CD4-positive, alpha-beta T cell treated with Interleukin-2 at 100 ng/mL for 4 hours (primary cell): ENCODE measurements around the gene ZBTB22.
"Not testable (repeated sequence)": the region's sequence is repeated elsewhere in the genome, so short reads cannot be mapped to it uniquely, and the experiment has no call there.

ENCODE experiments used
- DNase-seq: peaks from one replicate; pipeline ENCODE4 v3.0.0-alpha.2; 2020; ENCODE audit warnings: low spot score

ZBTB22 gene

DNA sequence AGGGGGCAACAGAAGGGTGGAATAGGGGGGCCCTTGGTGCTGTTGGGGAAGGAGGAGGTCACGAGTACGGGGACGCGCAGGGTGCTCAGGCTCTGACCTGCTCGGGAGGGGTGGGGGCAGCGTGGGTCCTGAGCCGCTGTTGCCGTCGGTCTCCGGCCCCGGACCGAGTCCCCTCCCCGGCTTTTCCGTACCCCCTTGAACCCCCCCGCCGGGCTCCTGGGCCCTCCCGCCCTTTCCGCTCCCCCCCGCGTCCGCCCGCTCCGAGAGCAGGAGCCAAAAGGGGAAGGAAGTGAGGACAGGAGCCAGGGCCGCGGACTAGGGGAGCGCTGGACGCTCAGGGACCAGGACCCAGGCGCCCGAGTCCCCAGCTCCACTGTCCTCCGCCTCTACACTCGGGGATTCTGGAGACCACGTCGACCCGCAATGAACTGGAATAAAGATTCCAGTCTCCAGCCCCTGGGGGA is 18.7 kb downstream of the ZBTB22 start, which contains the start of gene RGL2:
TSS of gene RGL2 (minus strand) at position 170 of the 464 bp plus-strand sequence. CDS start 332 bp downstream, outside the sequence.
- peak; percentile 65 for DNase-seq

DNA sequence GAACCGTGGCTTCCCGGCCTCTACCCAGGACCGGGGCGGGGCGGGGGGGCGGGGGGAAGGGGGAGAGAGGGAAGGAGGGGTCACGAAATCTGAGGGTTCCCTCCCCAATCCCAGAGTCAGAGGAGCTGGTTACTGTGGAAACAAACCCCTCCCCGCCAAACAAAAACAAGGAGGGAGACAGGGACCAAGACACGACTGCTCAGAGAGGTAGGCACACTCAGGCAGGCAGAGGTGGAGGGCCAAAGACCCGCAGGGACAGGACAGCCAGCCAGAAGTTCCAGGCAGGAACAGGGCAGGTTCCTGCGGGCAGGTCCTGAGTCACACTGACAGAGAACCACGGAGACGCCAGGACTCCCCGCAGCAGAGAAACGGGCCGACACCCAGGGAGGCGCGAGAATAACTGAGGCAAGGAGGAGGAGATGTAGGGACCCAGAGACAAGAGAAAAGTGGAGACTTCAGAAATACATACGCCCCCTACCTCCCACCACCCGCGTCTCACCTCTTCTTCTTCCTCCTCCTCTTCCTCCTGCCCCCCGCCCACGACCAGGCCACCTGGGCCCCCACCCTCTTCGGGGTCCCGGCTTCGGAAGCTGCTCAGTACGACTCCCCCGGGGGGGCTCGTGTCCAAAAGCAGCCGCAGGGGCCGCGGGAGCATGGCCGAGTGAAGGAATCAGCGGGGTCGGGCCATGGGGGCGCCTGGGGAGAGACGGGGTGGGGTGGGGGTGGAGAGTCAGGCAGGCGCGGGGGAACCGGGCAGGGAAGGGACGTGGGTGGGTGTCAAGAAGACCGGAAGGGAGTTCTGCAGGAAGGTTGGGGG is 19.4 kb downstream of the ZBTB22 start:
- DNase-seq: peak; percentile 88

DNA sequence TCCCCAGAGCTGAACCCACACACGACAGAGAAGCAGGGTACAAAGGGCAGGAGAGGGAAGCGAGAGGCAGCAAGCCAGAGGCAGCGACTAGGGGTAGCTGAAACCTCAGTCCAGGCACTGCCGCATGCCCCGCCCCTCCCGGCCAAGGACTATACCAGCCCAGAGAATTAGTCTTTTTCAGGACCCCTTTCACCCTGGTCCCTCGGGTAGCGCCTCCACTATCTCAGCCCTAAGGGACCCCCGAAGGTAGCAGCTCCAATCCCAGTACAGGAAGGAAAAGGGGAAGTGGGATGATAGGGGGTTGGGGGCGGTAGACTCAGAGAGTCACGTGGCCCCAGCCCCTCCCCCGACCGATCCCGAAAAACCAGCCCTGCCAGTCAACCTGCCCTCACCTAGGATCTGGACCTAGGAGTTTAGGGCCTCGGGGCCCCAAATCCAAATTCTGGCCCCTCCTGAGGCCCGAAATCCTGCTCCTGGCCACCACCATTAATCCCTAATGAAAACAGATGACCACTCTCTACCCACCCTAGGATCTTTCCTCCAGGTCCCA is 20.1 kb downstream of the ZBTB22 start:
- DNase-seq: no peak

DNA sequence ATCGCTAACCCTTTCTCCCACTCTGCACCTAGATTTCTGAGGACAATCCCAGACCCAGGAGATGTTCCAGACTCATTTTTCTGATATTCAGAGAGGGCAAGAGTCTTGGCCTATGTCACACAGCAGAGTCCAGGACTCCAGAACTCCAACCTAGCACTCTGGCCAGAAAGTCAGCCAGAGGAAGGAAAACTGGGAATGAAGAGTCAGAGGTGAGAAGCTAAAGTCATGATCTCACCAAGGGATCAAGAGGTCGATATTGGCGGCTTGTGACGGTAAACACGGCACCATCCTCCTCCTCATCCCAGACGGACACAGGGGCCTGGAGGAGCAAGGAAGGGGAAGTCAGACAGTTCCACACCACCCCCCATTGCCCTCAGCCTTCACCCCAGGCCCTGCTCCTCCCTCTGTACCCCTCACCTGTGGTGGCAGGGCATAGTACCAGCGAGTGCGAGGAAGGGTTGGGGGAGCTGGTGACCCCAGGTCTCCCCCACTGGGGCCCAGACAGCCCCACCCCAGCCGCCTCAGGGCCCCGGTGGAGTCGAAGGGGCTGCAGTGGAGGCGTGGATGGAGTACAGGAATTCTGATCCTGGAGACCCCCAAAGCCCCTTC is 20.6 kb downstream of the ZBTB22 start:
- DNase-seq: no peak

DNA sequence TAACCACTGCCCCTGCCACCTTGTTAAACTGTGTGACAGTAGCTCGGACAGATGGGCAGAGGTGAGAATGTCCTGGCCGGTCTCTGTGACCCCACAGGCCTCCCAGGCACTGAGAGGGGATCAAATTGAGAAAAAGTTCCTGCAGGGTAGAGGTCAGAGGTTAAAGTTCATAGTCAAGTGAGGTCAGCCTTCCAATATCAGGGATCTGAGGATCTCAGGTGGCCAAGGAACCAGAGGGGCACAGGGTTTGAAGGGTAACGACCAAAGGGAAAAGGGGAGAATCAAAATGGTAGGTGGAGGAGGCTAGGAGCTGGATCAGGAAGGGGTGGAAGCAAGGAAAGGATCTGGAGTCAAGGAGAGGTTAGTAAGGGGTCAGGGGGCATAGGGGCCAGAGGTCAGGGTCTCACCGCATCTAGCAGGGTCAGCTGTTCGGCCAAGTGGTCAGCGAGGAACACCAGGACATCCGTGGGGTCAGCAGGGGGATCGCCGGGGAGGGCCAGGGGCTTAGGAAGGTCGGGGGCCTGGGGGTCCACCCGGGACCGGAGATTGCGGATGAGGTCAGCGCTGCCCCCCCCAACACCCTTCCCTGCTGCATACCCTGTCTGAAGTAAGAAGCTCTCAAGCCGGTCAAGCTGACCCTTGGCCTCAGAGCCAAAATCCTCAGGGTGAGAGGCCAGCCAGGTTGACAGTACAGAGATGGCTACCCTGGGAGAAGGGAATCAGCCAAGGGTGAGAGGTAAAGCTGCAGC is 21.7 kb downstream of the ZBTB22 start:
- no peak for DNase-seq

DNA sequence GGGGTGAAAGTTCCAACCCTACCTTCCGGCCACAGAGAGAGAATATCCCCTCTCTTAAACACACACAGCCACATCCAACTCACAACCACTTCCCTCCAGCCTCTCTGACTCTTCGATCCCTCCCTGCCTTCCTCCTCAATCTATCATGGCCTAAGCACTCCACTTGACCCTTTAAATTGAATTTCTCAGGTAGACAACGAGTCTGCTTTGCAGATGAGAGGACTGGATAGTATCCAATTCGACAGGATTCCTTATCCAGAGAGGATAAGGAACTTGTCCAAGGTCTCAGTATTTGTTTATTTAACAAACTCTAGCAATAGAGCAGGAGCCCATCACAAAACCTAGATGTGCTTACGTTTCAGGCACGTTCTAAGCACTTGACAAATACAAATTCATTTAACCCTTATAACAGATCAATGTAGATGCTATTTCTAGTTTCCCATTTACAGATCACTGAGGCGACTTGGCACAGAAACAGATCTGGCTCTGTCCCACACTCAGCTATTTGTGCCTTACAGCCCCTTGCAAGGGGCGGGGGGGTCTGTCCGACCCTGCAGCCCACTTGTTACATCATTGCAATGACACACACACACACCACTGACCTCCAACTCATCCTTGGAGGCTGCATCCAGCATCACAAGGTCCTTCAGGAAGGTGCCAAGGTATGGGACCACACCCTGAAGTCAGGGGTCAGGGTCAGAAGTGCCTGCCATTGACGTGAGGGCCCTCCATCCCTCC is 23.3 kb downstream of the ZBTB22 start:
- DNase-seq: no peak

DNA sequence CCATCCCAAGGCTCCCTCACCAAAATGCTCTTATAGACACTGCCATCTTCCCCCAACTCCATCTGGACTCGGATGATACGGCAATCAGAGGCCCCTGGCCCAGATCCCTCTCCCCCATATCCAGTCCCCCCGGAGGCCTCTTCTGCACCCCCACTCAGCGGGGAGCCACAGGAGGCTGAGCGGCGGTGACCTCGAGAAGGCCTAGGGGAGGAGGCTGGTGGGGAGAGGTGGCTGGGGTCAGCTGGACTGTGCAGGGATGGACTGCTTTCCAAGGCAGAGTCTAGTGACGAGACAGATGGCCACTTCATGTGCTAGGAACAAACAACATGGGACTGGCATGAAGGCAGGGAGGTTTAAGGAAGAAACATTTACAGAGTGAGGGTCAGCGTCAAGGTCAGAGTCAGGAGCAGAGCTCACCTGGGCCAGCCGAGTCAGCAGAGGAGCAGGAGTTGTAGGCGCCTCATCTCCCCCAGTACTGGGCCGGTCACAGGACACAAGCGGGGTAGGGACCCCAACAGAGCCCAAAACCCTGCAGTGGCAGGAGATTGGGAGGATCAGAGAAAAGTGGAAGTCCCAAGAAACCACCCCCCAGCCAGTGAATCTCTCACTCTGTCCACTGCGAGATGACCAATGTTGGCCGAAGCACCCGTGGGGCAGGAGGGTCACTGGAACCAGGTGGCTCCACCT is 24.4 kb downstream of the ZBTB22 start:
- no peak for DNase-seq

DNA sequence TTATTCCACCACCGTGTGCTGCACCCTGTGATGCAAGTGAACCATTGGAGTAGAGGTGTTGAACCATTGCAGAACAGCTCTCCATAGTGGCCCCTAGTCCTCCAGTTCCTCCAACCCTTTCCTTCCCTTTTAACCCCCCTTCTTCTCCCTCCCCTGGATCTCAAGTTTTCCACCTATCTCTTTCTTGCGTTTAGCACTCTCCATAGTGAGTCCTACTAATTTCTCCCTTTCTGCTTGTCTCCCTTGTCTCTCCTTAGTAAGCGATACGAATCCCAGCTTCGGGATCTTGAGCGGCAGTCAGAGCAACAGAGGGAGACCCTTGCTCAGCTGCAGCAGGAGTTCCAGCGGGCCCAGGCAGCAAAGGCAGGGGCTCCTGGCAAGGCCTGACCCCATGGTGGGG is 27.1 kb downstream of the ZBTB22 start:
- no peak for DNase-seq

DNA sequence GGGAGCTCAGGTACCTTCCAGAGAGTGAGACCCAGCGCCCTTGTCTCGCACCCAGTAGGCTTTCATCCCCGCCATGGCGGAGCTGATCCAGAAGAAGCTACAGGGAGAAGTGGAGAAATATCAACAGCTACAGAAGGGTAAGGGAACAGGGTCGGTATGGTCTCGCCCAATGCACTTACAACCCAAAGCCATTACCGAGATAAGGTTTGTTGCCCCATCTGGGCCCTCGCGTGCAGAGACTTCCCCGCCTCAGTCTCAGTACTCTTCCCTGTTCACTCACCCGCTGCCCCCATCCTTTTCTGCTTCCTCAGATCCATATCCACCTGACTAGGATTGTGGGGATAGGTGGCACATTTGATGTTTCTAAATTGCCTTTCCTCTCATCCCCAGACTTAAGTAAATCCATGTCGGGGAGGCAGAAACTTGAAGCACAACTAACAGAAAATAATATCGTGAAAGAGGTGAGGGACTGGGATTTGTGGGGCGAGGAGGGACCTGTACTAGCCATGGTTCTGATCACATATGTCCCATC is 27.7 kb downstream of the ZBTB22 start:
- no peak for DNase-seq

DNA sequence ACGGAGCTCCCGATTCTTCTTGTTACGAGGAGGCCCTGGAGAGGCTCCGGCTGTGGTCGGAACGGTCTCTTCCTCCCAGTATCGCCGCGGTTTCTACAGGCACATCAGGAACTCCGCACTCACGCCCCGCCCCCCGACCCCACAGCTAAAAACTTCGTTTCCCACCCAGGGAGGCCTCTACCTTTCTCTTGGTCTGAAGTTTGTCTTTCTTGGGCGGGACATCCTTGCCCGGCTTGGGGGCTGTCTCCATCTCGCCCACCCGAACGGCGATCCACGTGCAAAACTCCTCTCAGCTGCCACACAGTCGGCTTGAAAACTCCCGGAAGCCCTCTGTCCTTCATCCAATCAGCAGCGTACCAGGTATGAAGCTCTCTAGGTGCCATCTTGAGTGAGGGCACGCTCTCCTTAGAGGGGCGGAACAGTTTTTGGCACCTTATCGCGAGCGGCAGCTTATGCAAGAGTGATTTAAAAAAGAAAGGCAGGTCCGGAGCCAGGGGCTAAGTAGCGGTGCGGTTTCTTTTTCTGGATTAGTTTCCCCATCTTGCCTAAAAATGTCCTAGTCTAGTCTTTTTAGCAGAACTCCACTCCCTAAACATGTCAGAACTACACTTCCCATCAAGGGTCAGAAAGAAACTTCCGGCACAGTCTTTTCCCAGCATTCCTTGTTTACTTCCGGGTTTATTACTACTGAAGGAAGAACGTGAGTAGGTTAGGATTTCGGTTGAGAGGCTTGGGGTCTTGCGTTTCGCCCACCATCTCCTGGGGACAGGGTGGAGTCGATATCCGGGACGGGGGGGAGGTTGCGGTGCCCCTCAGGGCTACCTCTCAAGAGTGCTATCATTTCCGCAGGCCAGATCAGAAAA is 28.4 kb downstream of the ZBTB22 start, which contains the start of the genes PFDN6 and WDR46:
TSS of gene PFDN6 (plus strand) at position 681 of the 863 bp plus-strand sequence. CDS start 256 bp downstream, outside the sequence.
TSS of gene WDR46 (minus strand) at position 319 of the 863 bp plus-strand sequence. CDS start at position 250, 69 bp downstream.
- DNase-seq: peak; percentile 86

DNA sequence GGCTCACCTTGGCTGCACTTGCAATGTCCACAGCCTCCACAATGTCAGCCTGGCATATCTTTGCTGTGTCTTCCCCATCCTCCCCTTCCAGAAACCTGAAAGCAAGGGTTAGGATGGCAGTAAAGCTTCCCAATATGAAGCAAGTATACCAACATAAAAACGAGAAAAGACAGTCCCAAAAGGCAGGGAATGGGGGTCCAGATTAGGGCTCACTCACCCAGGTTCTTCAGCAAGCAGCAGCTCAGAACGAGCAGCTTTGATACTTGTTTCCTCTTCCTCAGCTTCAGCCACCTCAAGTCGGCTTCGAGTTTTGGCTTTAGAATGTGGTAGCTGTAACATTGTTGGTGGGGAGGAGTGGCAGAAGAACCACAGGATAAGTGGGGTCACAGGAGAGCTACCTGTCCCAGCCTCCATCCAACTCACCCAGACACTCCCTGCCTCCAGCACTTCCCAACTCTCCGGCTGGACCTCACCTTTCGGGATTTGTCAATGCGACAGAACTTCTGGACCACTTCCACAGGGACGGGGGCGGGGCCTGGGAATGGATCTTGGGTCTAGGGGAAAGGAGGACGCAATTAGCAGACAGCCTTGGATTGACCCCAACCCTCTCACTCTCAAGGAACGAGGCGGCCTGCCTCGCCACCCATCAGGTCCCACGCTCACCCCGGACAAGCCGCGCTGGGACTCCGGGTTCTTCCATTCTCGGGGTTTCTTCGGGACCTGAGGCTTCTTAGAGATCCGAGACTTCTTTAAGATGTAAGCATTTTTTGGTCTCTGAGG is 29.2 kb downstream of the ZBTB22 start:
- DNase-seq: no peak

DNA sequence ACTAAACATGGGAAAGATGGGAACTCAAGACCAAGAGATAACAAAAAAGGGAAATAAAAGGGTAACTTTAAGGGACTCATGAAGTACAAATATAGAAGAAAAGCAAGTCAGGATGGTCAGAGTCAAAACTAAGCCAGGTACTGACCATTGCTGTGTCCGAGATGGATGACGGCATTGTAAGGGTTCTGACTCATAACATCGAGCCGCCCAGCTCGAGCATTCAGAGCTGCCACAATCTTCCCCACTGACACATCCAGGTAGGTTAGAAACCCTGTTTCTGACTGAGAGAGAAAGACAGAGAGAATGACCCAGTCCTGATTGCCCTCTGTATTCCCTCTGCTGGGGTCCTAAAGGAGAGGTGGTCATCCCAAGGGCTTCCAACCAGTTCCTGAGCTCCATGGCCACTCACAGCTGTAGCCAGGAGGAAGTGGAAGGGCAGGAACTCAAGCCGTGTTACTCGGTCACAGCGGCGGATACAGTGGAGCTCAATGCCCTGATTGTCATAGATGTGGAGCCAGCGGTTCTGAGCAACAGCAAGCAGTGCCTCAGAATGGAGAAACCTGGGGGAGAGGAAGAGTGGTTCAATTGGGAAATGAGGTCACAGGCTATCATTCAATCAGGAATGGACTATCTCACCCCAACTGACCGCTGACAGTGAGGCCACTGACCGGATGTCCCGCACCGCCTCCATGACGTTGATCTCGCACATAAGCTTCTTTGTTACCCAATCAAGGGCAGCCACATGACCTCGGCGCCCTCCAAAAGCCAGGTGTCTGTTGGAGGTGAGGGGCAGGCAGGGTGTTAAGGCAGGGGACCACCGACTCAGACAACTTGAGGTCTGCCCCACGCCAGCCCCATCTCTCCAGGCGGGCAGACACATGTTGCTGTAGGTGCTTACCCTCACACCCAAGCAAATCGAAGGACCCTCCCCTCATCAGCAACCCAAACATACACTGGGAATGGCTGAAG is 30.3 kb downstream of the ZBTB22 start:
- no peak for DNase-seq

DNA sequence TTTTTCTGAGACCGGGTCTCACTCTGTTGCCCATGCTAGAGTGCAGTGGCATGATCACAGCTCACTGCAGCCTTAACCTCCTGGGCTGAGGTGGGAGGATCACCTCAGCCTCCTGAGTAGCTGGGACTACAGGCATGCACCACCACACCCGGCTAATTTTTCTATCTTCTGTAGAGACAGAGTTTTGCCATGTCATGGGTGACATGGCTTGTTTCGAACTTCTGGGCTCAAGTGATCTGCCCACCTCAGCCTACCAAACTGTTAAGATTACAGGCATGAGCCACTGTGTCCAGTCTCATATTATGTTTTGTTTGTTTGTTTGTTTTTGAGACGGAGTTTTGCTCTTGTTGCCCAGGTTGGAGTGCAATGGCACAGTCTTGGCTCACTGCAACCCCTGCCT is 32.3 kb downstream of the ZBTB22 start:
- not testable (repeated sequence) for DNase-seq

DNA sequence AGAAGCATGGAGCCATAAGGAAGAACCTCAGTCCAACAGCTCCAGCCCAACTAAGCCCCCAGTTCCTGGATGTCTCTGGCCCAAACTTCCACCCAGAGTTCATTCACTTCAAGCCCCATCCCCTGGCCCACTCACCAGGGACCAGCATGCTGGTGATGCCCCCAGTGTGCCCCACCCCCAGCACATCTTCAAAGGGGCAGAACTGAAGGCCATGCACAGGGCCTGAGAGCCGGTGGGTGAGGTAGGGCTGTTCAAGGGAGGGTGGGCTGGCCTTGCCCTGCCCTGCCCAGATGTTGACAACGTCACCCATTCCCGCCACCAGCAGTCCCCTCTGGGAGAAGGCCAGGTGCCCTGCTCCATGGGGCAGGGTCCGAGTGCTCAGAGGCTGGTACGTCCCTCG is 37.0 kb downstream of the ZBTB22 start:
- no peak for DNase-seq

DNA sequence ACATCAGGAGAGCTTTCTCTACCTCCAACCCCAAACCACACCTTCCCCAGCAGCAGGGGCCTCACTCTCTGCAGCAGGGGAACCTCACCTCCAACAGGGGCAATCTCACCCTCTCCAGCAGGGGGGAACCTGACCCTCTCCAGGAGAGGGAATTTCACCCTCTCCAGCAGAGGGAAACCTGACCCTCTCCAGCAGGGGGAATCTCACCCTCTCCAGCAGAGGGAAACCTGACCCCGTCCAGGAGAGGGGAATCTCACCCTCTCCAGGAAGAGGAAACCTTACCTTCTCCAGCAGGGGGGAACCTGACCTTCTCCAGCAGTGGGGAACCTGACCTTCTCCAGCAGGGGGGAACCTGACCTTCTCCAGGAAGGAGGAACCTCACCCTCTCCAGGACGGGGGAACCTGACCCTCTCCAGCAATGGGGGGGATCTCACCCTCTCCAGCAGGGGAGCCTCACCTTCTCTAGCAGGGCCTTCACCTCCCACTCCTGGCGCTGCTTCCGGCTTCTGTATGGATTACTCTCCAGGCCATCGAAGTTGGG is 37.5 kb downstream of the ZBTB22 start:
- DNase-seq: no peak

DNA sequence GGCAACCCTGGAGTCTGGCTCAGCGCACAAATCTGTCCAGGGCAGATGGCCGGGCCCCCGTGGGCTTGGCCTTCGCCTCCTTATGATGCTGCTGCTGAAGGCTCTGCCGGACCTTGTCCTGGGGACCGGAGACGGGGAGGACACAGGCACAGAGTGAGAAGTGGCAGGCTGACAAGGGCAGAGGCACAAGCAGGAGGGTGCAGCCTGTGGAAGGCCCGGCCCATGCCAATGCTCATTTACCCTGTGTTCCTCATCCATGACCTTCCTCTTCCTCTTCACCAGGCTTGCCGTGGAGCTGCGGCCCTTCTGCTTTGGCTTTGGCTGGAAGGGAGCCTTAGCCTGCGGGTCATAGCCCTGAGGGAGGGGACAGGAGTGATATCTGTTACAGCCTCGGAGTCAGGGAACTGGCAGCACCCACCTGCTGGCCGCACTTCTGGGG is 38.3 kb downstream of the ZBTB22 start:
- no peak for DNase-seq

DNA sequence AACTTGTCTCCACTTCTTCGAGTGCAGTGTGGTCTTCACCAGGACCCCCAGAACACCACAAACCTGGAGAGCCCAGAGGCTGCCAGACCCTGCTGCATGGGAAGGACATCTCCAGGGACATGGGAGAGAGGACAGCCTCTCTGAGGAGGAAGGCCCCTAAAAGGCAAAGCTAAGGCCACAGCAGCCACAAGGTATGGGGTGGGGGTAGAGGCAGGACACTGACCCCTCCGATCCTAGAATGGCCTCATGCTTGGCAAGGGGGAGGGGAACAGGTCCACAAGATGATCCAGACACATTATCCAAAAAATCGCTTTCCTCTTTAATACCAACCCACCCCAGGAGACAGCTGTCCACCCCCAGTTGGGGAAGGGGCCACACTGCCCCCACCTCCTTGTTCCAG is 38.7 kb downstream of the ZBTB22 start:
- no peak for DNase-seq
